ENCODE data around the gene DNAJB2.
"Not testable (repeated sequence)": the region's sequence is repeated elsewhere in the genome, so short reads cannot be mapped to it uniquely, and the experiment has no call there.

GRCh38 chr2:219287116-219287440, 7.9 kb downstream of the DNAJB2 start:
- TF ChIP-seq POLR2AphosphoS5, POLR2A (IDR thresholded peaks at IDR 0.05; ENCODE audit: low read depth, low read length): not testable (repeated sequence)
